GM20000 (cell line): ENCODE measurements around the gene TTC16.
"Not testable (repeated sequence)": the region's sequence is repeated elsewhere in the genome, so short reads cannot be mapped to it uniquely, and the experiment has no call there.

ENCODE experiments used
- DNase-seq: peaks from one replicate; pipeline ENCODE4 v3.0.0; 2012; ENCODE audit warnings: low spot score
- TF ChIP-seq, protein P1 (sequence below): IDR thresholded peaks from 2 replicates; pipeline ENCODE4 v1.5.1; 2012; ENCODE audit warnings: mild to moderate bottlenecking, control low read depth; ENCODE audit errors: extremely low read depth, missing control alignments

TTC16 gene

GRCh38 chr9:127778280-127779135, 62.6 kb downstream of the TTC16 start, which contains the start of gene SH2D3C:
SH2D3C (minus strand) TSS chr9:127778666; CDS start chr9:127778627, 39 bp downstream.
- no peak for DNase-seq
- TF ChIP-seq, protein P1, sequence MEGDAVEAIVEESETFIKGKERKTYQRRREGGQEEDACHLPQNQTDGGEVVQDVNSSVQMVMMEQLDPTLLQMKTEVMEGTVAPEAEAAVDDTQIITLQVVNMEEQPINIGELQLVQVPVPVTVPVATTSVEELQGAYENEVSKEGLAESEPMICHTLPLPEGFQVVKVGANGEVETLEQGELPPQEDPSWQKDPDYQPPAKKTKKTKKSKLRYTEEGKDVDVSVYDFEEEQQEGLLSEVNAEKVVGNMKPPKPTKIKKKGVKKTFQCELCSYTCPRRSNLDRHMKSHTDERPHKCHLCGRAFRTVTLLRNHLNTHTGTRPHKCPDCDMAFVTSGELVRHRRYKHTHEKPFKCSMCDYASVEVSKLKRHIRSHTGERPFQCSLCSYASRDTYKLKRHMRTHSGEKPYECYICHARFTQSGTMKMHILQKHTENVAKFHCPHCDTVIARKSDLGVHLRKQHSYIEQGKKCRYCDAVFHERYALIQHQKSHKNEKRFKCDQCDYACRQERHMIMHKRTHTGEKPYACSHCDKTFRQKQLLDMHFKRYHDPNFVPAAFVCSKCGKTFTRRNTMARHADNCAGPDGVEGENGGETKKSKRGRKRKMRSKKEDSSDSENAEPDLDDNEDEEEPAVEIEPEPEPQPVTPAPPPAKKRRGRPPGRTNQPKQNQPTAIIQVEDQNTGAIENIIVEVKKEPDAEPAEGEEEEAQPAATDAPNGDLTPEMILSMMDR: no peak

- peak; percentile 63 for DNase-seq
- TF ChIP-seq, protein P1: no peak
Measured at GRCh38 chr9:127779136-127779981, 63.5 kb downstream of the TTC16 start.

- no peak for DNase-seq
- TF ChIP-seq, protein P1: no peak
Measured at GRCh38 chr9:127780126-127780885, 64.4 kb downstream of the TTC16 start.

- not testable (repeated sequence) for DNase-seq
Measured at GRCh38 chr9:127780909-127781308, 65.0 kb downstream of the TTC16 start.
